ENCODE results near the gene MTMR10. TPM values are rescaled to one million over a fixed set of nuclear protein-coding genes. Genes with fewer than 3 reads are reported as not detected.

MTMR10 gene
- total and polyA plus RNA-seq, 2 donors (not counting 3 experiments of a cell fraction or from before 2014, with no cell fraction given) = 48.3 to 88.5 TPM

DNA sequence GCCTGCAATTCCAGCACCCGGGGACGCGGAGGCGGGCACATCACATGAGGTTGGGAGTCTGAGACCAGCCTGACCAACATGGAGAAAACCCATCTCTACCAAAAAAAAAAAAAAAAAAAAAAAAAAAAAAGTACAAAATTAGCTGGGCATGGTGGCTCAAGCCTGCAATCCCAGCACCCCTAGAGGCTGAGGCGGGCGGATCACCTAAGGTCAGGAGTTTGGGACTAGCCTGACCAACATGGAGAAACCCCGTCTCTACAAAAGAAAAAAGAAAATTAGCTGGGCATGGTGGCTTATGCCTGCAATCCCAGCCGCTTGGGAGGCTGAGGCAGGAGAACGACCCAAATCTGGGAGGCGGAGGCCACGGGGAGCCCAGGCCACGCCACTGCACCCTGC lies 95.2 kb downstream of the MTMR10 start:
- no TSS peak for BruUV-seq (replicated peaks)
- Histone ChIP-seq H3K27ac (ENCODE audit: insufficient read depth, low read depth, low read length) (no peak overlapping the region), H3K4me2 (ENCODE audit: insufficient read depth, low read length) (no peak overlapping the region), H3K9me1 (replicated peaks; ENCODE audit: control insufficient read depth, extremely low read depth, insufficient read depth, low read length) (no peaks in the 10 kb centered on the region), H3K36me3 (ENCODE audit: control insufficient read depth in 2 of 2, extremely low read depth in 1 of 2, insufficient read depth in 2 of 2, low read length in 2 of 2) (no peaks in the 10 kb centered on the region), H3K4me1 (ENCODE audit: control insufficient read depth, extremely low read depth, insufficient read depth, low read length) (no peaks in the 10 kb centered on the region), H2AFZ (ENCODE audit: low read depth, low read length) (no peak overlapping the region), H4K20me1 (replicated peaks; ENCODE audit: control insufficient read depth, extremely low read depth, insufficient read depth, low read length) (no peaks in the 10 kb centered on the region), H3K9ac (replicated peaks; ENCODE audit: extremely low read depth, insufficient read depth, low read length) (no peak overlapping the region), H3K4me3 (replicated peaks in 1 of 3; ENCODE audit: insufficient read depth in 1 of 3, low read depth in 1 of 3, low read length in 3 of 3) (no peak overlapping the region), H3K9me3 (replicated peaks; ENCODE audit: control insufficient read depth, insufficient read depth, low read length) (no peaks in the 10 kb centered on the region), H3K27me3 (ENCODE audit: control insufficient read depth in 2 of 2, insufficient read depth in 2 of 2, low read length in 2 of 2) (no peaks in the 10 kb centered on the region), H3K79me2 (ENCODE audit: control insufficient read depth, insufficient read depth, low read length) (no peaks in the 10 kb centered on the region)
- DNase-seq (ENCODE audit: low read depth, low spot score) (no peak), FAIRE-seq (no peak)
- TF ChIP-seq, protein P1, sequence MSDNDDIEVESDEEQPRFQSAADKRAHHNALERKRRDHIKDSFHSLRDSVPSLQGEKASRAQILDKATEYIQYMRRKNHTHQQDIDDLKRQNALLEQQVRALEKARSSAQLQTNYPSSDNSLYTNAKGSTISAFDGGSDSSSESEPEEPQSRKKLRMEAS (IDR thresholded peaks at IDR 0.05; ENCODE audit: insufficient read depth, insufficient read length) = no peak
- TF ChIP-seq GATA2 (IDR thresholded peaks at IDR 0.05; ENCODE audit: insufficient read depth, insufficient read length, low read depth, low read length) (no peak), POLR2AphosphoS5 (IDR thresholded peaks at IDR 0.05; ENCODE audit: insufficient read depth, low read depth, low read length) (no peak), FOS (IDR thresholded peaks at IDR 0.05; ENCODE audit: borderline replicate concordance, insufficient read depth, low read length) (no peak), EZH2 (IDR thresholded peaks at IDR 0.05; ENCODE audit: borderline replicate concordance, low read depth, low read length, severe bottlenecking) (no peak), POLR2A (IDR thresholded peaks at IDR 0.05; ENCODE audit: low read depth, low read length) (no peak), MYC (IDR thresholded peaks at IDR 0.05; ENCODE audit: low read depth, low read length) (no peak), JUN (IDR thresholded peaks at IDR 0.05; ENCODE audit: borderline replicate concordance, insufficient read depth, insufficient read length, low read depth) (no peak)
- TF ChIP-seq, protein P2, sequence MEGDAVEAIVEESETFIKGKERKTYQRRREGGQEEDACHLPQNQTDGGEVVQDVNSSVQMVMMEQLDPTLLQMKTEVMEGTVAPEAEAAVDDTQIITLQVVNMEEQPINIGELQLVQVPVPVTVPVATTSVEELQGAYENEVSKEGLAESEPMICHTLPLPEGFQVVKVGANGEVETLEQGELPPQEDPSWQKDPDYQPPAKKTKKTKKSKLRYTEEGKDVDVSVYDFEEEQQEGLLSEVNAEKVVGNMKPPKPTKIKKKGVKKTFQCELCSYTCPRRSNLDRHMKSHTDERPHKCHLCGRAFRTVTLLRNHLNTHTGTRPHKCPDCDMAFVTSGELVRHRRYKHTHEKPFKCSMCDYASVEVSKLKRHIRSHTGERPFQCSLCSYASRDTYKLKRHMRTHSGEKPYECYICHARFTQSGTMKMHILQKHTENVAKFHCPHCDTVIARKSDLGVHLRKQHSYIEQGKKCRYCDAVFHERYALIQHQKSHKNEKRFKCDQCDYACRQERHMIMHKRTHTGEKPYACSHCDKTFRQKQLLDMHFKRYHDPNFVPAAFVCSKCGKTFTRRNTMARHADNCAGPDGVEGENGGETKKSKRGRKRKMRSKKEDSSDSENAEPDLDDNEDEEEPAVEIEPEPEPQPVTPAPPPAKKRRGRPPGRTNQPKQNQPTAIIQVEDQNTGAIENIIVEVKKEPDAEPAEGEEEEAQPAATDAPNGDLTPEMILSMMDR (IDR thresholded peaks at IDR 0.05; ENCODE audit: extremely low read depth in 1 of 2, insufficient read depth in 1 of 2, low read depth in 1 of 2, low read length in 2 of 2) = no peak
- dilution Hi-C loops (cut with MboI; ENCODE audit: extremely low pct_ligation_motif_present, low sequenced_read_pairs) (no loop called here), intact Hi-C loops (cut with micrococcal nuclease) (no loop called here)
- ChIA-PET POLR2A (no interaction called here), CTCF (no interaction called here)
